Mucosa of descending colon (tissue), 3 donors: Measurements from ENCODE around the gene DHRS7C. TPM values are rescaled to one million over a fixed set of nuclear protein-coding genes. Genes with fewer than 3 reads are reported as not detected.
"Not testable (repeated sequence)": the region's sequence is repeated elsewhere in the genome, so short reads cannot be mapped to it uniquely, and the experiment has no call there.

Experiments
- ATAC-seq: fragments of 200-7000 bp; cut with Tn5 transposase; one replicate; pipeline ENCODE4 v1.9.1; 2020; ENCODE audit warnings: mild to moderate bottlenecking, moderate library complexity
- DNase-seq, 3 donors: peaks; one replicate each; pipeline ENCODE4 v3.0.0-alpha.2; 2020
- H3K36me3 ChIP-seq: fragments of 200-600 bp; one replicate; pipeline ENCODE4 v1.8.0; 2021; ENCODE audit warnings: low read depth, mild to moderate bottlenecking
- H3K4me1 ChIP-seq: fragments of 200-600 bp; one replicate; pipeline ENCODE4 v1.8.0; 2021; ENCODE audit warnings: low read depth, mild to moderate bottlenecking
- H3K4me3 ChIP-seq: fragments of 200-600 bp; one replicate; pipeline ENCODE4 v1.8.0; 2021; ENCODE audit warnings: mild to moderate bottlenecking
- H3K9me3 ChIP-seq: fragments of 200-600 bp; one replicate; pipeline ENCODE4 v1.8.0; 2021; ENCODE audit warnings: mild to moderate bottlenecking
- intact Hi-C, 2 donors: fragments of 100-400 bp; cut with DNase I in 1 of 2; cut with micrococcal nuclease in 1 of 2; formaldehyde crosslinking; loops; one replicate each; pipeline versions ENCODE4 v1.11.0 to v1.11.1; 2022; cut with DNase I, micrococcal nuclease
- total RNA-seq, 3 donors: library from RNA; stranded (reverse); fragmentation: NEBNext Ultra II Directional in 2 of 3; extraction: Animal tissue kit (Norgen Biotek cat#: 25700) in 2 of 3; gene quantifications; one replicate each; pipeline versions ENCODE4 v1.2.1 to v1.2.4, GENCODE V29; 2021 to 2023
- TF ChIP-seq, protein P1 (sequence below): fragments of 200-600 bp; IDR thresholded peaks from one replicate; pipeline ENCODE4 v1.8.0; 2022; ENCODE audit warnings: antibody characterized with exemption, mild to moderate bottlenecking
- donor health status: DM: no; HTN: no; CAD: no; lungs with moderate emphysema.
- donor health status: DM: no; HTN: no; CAD: no.
- donor health status: DM: no; HTN: yes; CAD: no.

Gene DHRS7C
- total RNA-seq, 3 donors from 2014 or later: 0.85 TPM; not detected in 2

DNA sequence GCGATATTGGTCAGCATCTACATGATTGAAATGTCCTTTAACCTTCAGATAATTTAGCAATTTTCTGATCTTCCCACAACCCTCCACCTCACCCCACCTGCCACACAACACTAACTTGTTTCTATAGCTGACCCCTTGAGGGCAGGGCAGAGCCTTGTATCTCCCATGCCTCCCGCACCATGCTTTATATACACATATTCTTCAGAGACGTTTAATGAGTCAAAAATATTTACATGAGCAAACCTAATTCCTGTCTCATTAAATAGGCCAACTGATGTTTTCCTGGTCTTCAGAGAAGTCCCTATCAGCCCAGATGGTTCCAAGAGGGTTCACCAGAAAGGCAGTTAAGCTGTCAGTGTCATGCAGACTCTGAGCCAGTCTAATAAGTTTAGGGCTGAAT is 6.6 kb upstream of the DHRS7C start:
- Histone ChIP-seq H3K9me3 (no peaks in the 10 kb centered on the region), H3K36me3 (no peaks in the 10 kb centered on the region), H3K4me3 (no peak overlapping the region), H3K4me1 (no peaks in the 10 kb centered on the region)
- DNase-seq: no peak
- intact Hi-C loops: no loop called here
- TF ChIP-seq, protein P1, sequence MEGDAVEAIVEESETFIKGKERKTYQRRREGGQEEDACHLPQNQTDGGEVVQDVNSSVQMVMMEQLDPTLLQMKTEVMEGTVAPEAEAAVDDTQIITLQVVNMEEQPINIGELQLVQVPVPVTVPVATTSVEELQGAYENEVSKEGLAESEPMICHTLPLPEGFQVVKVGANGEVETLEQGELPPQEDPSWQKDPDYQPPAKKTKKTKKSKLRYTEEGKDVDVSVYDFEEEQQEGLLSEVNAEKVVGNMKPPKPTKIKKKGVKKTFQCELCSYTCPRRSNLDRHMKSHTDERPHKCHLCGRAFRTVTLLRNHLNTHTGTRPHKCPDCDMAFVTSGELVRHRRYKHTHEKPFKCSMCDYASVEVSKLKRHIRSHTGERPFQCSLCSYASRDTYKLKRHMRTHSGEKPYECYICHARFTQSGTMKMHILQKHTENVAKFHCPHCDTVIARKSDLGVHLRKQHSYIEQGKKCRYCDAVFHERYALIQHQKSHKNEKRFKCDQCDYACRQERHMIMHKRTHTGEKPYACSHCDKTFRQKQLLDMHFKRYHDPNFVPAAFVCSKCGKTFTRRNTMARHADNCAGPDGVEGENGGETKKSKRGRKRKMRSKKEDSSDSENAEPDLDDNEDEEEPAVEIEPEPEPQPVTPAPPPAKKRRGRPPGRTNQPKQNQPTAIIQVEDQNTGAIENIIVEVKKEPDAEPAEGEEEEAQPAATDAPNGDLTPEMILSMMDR: no peak
- ATAC-seq: no peak

DNA sequence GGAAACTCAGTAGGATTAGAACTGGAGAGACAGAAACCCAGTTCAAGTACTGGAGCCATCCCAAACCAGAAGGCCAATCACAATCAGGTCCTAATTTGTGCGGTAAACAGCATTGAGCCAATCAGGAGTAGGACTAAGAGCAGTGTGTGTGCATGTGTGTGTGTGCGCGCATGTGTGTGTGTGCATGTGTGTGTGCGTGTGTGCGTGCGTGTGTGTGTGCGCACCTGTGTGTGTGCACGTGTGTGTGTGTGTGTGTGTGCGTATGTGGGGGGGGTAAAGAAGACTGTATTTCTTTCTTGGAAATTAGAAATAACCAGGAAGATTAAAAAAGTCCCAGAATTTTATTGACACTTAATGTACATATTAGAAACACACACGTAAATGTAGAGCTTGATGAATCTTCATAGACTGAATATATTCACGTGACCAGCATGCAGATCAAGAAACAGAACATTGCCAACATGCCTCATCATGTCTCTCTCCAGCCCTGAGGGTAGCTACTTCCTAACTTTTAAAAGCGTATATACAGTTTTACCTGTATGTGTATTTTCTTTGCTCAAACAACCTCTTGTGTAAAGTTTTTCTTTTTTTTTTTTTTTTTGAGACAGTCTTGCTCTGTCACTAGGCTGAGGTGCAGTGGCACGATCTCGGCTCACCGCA is 919 bp upstream of the DHRS7C start:
- Histone ChIP-seq H3K4me3 (no peak overlapping the region), H3K36me3 (no peaks in the 10 kb centered on the region), H3K9me3 (no peaks in the 10 kb centered on the region), H3K4me1 (no peaks in the 10 kb centered on the region)
- intact Hi-C loops: no loop called here
- TF ChIP-seq, protein P1: no peak
- no peak for DNase-seq
- ATAC-seq: no peak

DNA sequence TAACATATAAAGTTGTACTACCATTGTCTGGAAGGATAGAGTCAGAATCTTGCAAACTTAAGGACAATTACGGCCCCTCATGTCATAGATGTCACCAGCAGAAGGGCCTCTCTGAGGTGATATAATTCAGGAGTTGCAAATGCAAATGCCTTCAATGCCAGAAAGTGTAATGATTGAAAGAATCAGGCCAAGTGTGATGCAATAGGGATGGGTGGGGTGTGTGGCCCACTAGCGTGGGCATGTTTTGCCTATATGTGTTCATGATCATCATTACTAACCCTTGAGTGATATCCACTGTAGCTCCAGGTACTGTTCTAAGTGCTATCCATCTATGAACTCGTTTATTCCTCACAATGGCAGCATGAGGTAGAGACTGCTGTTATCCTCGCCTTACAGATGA is 1.1 kb downstream of the DHRS7C start:
- intact Hi-C loops: no loop called here
- Histone ChIP-seq H3K9me3 (no peaks in the 10 kb centered on the region), H3K4me3 (no peak overlapping the region), H3K4me1 (no peaks in the 10 kb centered on the region), H3K36me3 (no peaks in the 10 kb centered on the region)
- TF ChIP-seq, protein P1: no peak
- DNase-seq: no peak
- ATAC-seq: no peak

DNA sequence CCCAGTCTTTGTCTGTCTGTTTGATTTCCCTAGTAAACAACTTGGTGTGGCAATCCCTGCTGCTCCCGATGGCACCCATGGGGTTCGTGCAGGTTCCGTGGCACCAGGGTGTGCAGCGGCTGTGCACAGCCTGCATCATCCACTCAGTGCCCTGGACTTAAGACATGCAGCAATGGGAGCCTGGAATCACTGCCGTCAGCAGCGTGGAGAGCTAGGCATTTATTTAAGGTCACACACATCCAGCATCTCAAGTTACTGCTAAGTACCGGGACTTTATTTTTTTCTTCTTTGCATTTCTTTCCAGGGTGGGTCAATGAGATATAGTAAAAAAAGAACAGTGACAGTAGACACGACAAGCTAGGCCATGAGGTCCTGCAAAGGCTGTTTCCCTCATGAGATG is 2.8 kb downstream of the DHRS7C start:
- DNase-seq (no peak), ATAC-seq (no peak)
- no peak overlapping the region for H3K4me3 ChIP-seq
- no peaks in the 10 kb centered on the region for H3K9me3 ChIP-seq
- H3K36me3 ChIP-seq: no peaks in the 10 kb centered on the region
- no peaks in the 10 kb centered on the region for H3K4me1 ChIP-seq
- intact Hi-C loops: no loop called here
- TF ChIP-seq, protein P1: no peak

DNA sequence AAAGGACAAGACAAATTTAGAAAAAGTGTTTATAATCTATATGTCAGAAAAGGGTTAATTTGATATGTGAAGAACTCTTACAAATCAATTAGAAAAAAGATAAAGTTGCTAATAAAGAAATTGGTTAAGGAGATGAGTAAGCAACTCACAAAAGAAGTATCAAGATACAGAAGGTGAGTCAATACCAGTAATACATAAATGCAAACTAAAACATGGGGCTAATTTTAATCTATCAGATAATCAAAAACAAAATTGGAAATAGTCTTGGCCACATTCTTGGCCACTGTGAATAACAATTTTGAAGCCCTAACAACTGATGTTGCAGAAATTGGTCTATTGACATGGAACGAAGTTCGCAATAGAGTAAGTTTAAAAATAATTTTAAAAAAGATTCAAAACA is 6.8 kb downstream of the DHRS7C start:
- H3K4me1 ChIP-seq: no peaks in the 10 kb centered on the region
- no peak for ATAC-seq
- TF ChIP-seq, protein P1: no peak
- intact Hi-C loops: no loop called here
- DNase-seq: no peak
- no peak overlapping the region for H3K4me3 ChIP-seq
- no peaks in the 10 kb centered on the region for H3K9me3 ChIP-seq
- no peaks in the 10 kb centered on the region for H3K36me3 ChIP-seq

DNA sequence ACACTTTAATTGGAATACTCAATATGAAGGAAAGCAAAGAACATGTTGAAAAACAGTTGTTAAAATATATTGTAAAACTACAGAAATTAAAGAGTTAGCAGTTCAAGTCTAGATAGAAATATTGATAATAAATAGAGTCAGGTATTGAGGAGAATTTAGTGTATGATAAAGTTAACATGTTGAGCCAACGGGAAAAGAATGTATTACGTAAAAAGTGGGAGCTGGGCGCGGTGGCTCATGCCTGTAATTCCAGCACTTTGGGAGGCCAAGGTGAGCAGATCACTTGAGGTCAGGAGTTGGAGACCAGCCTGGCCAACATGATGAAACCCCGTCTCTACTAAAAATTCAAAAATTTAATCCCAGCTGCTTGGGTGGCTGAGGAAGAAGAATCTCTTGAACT is 7.9 kb downstream of the DHRS7C start:
- intact Hi-C loops, H3K9me3 ChIP-seq, H3K4me1 ChIP-seq, H3K36me3 ChIP-seq, DNase-seq, ATAC-seq, H3K4me3 ChIP-seq: not testable (repeated sequence)
